WTC11 (cell line): ENCODE measurements around the gene HDX.

ENCODE experiments used
- SMAD4 ChIP-seq: sonication (generic); formaldehyde crosslinking; IDR thresholded peaks from 2 replicates; pipeline ENCODE4 v1.8.0; 2022; ENCODE audit warnings: mild to moderate bottlenecking, missing genetic modification reagents
- TF ChIP-seq, protein P1 (sequence below): fragments of 200-600 bp; IDR thresholded peaks from 2 replicates; pipeline ENCODE4 v1.8.0; 2022; ENCODE audit warnings: antibody characterized with exemption
- TF ChIP-seq, protein P2 (sequence below): sonication (generic); formaldehyde crosslinking; IDR thresholded peaks from 2 replicates; pipeline ENCODE4 v1.8.0; 2023; ENCODE audit warnings: missing genetic modification reagents, mild to moderate bottlenecking, borderline replicate concordance
- TF ChIP-seq, protein P3 (sequence below): fragments of 250-450 bp; sonication (Bioruptor Pico); IDR thresholded peaks from 2 replicates; pipeline ENCODE4 v1.9.0; 2021; ENCODE audit warnings: moderate library complexity, mild to moderate bottlenecking, inconsistent platforms, borderline replicate concordance
- TF ChIP-seq, protein P4 (sequence below): sonication (generic); formaldehyde crosslinking; conservative IDR thresholded peaks from 2 replicates; pipeline ENCODE4 v1.8.1; 2023; ENCODE audit warnings: mild to moderate bottlenecking, low read depth, missing genetic modification reagents, moderate library complexity
- TF ChIP-seq, protein P5 (sequence below): sonication (generic); formaldehyde crosslinking; IDR thresholded peaks from 2 replicates; pipeline ENCODE4 v1.8.1; 2023; ENCODE audit warnings: mild to moderate bottlenecking, missing genetic modification reagents, moderate library complexity
- TF ChIP-seq, protein P6 (sequence below): sonication (generic); formaldehyde crosslinking; IDR thresholded peaks from 2 replicates; pipeline ENCODE4 v1.8.0; 2022; ENCODE audit warnings: missing genetic modification reagents

DNA sequence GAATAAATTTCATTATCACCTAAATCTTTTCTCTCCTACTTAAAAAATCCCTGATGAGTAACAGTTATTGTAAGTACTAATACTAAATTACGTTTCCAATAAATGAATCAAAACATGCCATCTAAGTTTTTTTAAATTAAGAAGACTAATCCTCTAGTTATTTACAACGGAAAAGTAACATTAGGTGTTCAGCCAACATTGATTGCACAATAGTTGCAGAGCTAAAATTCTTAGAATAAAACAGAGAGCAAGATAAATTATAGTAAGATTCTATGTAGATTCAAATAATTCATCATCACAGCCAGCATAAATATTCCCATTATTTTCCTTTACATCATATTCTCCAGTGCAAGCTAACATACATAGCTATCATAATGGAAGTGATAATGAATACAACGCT is 139.2 kb downstream of the HDX start:
- TF ChIP-seq, protein P1, sequence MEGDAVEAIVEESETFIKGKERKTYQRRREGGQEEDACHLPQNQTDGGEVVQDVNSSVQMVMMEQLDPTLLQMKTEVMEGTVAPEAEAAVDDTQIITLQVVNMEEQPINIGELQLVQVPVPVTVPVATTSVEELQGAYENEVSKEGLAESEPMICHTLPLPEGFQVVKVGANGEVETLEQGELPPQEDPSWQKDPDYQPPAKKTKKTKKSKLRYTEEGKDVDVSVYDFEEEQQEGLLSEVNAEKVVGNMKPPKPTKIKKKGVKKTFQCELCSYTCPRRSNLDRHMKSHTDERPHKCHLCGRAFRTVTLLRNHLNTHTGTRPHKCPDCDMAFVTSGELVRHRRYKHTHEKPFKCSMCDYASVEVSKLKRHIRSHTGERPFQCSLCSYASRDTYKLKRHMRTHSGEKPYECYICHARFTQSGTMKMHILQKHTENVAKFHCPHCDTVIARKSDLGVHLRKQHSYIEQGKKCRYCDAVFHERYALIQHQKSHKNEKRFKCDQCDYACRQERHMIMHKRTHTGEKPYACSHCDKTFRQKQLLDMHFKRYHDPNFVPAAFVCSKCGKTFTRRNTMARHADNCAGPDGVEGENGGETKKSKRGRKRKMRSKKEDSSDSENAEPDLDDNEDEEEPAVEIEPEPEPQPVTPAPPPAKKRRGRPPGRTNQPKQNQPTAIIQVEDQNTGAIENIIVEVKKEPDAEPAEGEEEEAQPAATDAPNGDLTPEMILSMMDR: no peak
- TF ChIP-seq, protein P2, sequence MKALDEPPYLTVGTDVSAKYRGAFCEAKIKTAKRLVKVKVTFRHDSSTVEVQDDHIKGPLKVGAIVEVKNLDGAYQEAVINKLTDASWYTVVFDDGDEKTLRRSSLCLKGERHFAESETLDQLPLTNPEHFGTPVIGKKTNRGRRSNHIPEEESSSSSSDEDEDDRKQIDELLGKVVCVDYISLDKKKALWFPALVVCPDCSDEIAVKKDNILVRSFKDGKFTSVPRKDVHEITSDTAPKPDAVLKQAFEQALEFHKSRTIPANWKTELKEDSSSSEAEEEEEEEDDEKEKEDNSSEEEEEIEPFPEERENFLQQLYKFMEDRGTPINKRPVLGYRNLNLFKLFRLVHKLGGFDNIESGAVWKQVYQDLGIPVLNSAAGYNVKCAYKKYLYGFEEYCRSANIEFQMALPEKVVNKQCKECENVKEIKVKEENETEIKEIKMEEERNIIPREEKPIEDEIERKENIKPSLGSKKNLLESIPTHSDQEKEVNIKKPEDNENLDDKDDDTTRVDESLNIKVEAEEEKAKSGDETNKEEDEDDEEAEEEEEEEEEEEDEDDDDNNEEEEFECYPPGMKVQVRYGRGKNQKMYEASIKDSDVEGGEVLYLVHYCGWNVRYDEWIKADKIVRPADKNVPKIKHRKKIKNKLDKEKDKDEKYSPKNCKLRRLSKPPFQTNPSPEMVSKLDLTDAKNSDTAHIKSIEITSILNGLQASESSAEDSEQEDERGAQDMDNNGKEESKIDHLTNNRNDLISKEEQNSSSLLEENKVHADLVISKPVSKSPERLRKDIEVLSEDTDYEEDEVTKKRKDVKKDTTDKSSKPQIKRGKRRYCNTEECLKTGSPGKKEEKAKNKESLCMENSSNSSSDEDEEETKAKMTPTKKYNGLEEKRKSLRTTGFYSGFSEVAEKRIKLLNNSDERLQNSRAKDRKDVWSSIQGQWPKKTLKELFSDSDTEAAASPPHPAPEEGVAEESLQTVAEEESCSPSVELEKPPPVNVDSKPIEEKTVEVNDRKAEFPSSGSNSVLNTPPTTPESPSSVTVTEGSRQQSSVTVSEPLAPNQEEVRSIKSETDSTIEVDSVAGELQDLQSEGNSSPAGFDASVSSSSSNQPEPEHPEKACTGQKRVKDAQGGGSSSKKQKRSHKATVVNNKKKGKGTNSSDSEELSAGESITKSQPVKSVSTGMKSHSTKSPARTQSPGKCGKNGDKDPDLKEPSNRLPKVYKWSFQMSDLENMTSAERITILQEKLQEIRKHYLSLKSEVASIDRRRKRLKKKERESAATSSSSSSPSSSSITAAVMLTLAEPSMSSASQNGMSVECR (CRISPR knock-in tag): no peak
- TF ChIP-seq, protein P3, sequence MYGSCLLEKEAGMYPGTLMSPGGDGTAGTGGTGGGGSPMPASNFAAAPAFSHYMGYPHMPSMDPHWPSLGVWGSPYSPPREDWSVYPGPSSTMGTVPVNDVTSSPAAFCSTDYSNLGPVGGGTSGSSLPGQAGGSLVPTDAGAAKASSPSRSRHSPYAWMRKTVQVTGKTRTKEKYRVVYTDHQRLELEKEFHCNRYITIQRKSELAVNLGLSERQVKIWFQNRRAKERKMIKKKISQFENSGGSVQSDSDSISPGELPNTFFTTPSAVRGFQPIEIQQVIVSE: no peak
- TF ChIP-seq, protein P4, sequence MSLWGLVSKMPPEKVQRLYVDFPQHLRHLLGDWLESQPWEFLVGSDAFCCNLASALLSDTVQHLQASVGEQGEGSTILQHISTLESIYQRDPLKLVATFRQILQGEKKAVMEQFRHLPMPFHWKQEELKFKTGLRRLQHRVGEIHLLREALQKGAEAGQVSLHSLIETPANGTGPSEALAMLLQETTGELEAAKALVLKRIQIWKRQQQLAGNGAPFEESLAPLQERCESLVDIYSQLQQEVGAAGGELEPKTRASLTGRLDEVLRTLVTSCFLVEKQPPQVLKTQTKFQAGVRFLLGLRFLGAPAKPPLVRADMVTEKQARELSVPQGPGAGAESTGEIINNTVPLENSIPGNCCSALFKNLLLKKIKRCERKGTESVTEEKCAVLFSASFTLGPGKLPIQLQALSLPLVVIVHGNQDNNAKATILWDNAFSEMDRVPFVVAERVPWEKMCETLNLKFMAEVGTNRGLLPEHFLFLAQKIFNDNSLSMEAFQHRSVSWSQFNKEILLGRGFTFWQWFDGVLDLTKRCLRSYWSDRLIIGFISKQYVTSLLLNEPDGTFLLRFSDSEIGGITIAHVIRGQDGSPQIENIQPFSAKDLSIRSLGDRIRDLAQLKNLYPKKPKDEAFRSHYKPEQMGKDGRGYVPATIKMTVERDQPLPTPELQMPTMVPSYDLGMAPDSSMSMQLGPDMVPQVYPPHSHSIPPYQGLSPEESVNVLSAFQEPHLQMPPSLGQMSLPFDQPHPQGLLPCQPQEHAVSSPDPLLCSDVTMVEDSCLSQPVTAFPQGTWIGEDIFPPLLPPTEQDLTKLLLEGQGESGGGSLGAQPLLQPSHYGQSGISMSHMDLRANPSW (CRISPR knock-in tag): no peak
- TF ChIP-seq, protein P5, sequence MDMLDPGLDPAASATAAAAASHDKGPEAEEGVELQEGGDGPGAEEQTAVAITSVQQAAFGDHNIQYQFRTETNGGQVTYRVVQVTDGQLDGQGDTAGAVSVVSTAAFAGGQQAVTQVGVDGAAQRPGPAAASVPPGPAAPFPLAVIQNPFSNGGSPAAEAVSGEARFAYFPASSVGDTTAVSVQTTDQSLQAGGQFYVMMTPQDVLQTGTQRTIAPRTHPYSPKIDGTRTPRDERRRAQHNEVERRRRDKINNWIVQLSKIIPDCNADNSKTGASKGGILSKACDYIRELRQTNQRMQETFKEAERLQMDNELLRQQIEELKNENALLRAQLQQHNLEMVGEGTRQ (CRISPR knock-in tag): no peak
- TF ChIP-seq, protein P6, sequence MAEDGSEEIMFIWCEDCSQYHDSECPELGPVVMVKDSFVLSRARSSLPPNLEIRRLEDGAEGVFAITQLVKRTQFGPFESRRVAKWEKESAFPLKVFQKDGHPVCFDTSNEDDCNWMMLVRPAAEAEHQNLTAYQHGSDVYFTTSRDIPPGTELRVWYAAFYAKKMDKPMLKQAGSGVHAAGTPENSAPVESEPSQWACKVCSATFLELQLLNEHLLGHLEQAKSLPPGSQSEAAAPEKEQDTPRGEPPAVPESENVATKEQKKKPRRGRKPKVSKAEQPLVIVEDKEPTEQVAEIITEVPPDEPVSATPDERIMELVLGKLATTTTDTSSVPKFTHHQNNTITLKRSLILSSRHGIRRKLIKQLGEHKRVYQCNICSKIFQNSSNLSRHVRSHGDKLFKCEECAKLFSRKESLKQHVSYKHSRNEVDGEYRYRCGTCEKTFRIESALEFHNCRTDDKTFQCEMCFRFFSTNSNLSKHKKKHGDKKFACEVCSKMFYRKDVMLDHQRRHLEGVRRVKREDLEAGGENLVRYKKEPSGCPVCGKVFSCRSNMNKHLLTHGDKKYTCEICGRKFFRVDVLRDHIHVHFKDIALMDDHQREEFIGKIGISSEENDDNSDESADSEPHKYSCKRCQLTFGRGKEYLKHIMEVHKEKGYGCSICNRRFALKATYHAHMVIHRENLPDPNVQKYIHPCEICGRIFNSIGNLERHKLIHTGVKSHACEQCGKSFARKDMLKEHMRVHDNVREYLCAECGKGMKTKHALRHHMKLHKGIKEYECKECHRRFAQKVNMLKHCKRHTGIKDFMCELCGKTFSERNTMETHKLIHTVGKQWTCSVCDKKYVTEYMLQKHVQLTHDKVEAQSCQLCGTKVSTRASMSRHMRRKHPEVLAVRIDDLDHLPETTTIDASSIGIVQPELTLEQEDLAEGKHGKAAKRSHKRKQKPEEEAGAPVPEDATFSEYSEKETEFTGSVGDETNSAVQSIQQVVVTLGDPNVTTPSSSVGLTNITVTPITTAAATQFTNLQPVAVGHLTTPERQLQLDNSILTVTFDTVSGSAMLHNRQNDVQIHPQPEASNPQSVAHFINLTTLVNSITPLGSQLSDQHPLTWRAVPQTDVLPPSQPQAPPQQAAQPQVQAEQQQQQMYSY (CRISPR knock-in tag): no peak
- TF ChIP-seq SMAD4 (CRISPR knock-in tag): no peak
